H54 (cell line): Measurements from ENCODE around the gene CBX6.

Source experiments
- DNase-seq: peaks from one replicate; pipeline ENCODE4 v3.0.0; 2011; ENCODE audit warnings: low spot score, mixed read lengths; ENCODE audit not compliant: insufficient read length
- FAIRE-seq: peaks from 3 replicates; lab custom pipeline; 2011; peaks lifted over from hg19 to GRCh38; lab: Jason Lieb, UNC
- POLR2A ChIP-seq: IDR thresholded peaks from 2 replicates; pipeline ENCODE4 v1.6.1; 2011; ENCODE audit warnings: low read depth, mild to moderate bottlenecking, low read length

Gene CBX6

GRCh38 chr22:38823076-38823475 is 48.9 kb downstream of the CBX6 start:
- TF ChIP-seq POLR2A: no peak
- no peak for DNase-seq
- FAIRE-seq: no peak

- DNase-seq (no peak), FAIRE-seq (no peak)
- TF ChIP-seq POLR2A: no peak
Measured at GRCh38 chr22:38820020-38820419, 52.0 kb downstream of the CBX6 start.

GRCh38 chr22:38819387-38819940 is 52.6 kb downstream of the CBX6 start:
- no peak for FAIRE-seq

GRCh38 chr22:38817196-38817595 is 54.8 kb downstream of the CBX6 start:
- TF ChIP-seq POLR2A: no peak
- DNase-seq: no peak
- no peak for FAIRE-seq

More at GRCh38 chr22:38819387-38819940, 52.6 kb downstream of the CBX6 start:
- no peak for DNase-seq
- TF ChIP-seq POLR2A: no peak

- no peak for TF ChIP-seq POLR2A
- no peak for FAIRE-seq
- DNase-seq: no peak
Measured at GRCh38 chr22:38815842-38816241, 56.2 kb downstream of the CBX6 start.
